ENCODE data around the gene PEX12. TPM values are rescaled to one million over a fixed set of nuclear protein-coding genes. Genes with fewer than 3 reads are reported as not detected.

PEX12 gene
- total RNA-seq, 1 experiment from 2014 or later: 5.2 TPM

- CTCF ChIA-PET: interaction anchor here (0.8 to 2.1 kb wide), 5 partner anchors 8 to 177 kb away, joined by 3 to 12 read pairs (median 4); no protein-coding TSS in a partner anchor
- peak within 1 kb of the TSS; percentile 100 for H3K4me3 Mint-ChIP-seq
- peak; percentile 95 for ATAC-seq
- H3K36me3 Mint-ChIP-seq: peaks cover 4% of the 10 kb centered on the region; the same call in 1 of the 2 replicates
- peak within 1 kb of the TSS; percentile 100 for H3K27ac Mint-ChIP-seq
- peaks cover 12% of the 10 kb centered on the region for H3K27me3 Mint-ChIP-seq (ENCODE audit: low read depth)
- H3K4me1 Mint-ChIP-seq: peaks cover 19% of the 10 kb centered on the region
- DNase-seq (ENCODE audit: low spot score): peak; percentile 96
- no peaks in the 10 kb centered on the region for H3K9me3 Mint-ChIP-seq
- POLR2A ChIA-PET: interaction anchor here (0.5 to 1.5 kb wide), 3 partner anchors 9 to 154 kb away, joined by 3 to 17 read pairs (median 3); partner anchors contain the start of gene PEX12
- TF ChIP-seq ZNF232 (CRISPR knock-in tag; IDR thresholded peaks at IDR 0.05): 0 out of 2 replicates have a peak, but pooled peaks have one; percentile 28
- TF ChIP-seq MAX (CRISPR knock-in tag; IDR thresholded peaks at IDR 0.05): peak; percentile 88
- TF ChIP-seq PREB (CRISPR knock-in tag; IDR thresholded peaks at IDR 0.05; ENCODE audit: borderline replicate concordance): no peak
- TF ChIP-seq OVOL2 (CRISPR knock-in tag; IDR thresholded peaks at IDR 0.05; ENCODE audit: borderline replicate concordance): no peak
- no peak for TF ChIP-seq PRRX2 (CRISPR knock-in tag; IDR thresholded peaks at IDR 0.05)
- 0 out of 2 replicates have a peak, but pooled peaks have one; percentile 41 for TF ChIP-seq E2F5 (CRISPR knock-in tag; IDR thresholded peaks at IDR 0.05)
- no peak for TF ChIP-seq NFE2L1 (CRISPR knock-in tag; IDR thresholded peaks at IDR 0.05)
- TF ChIP-seq AR (CRISPR knock-in tag; IDR thresholded peaks at IDR 0.05): no peak
- 0 out of 2 replicates have a peak, but pooled peaks have one; percentile 30 for TF ChIP-seq ZBTB43 (CRISPR knock-in tag; IDR thresholded peaks at IDR 0.05)
- TF ChIP-seq NR1H2 (CRISPR knock-in tag; IDR thresholded peaks at IDR 0.05): no peak
- no peak; the same call in 1 of the 2 replicates for TF ChIP-seq USF2 (CRISPR knock-in tag; IDR thresholded peaks at IDR 0.05)
- peak; percentile 100 for TF ChIP-seq CREM (CRISPR knock-in tag; IDR thresholded peaks at IDR 0.05)
- peak; percentile 94 for TF ChIP-seq CREB1 (CRISPR knock-in tag; IDR thresholded peaks at IDR 0.05)
- TF ChIP-seq MYBL2 (CRISPR knock-in tag; IDR thresholded peaks at IDR 0.05): peak; percentile 75; the same call in 1 of the 2 replicates
- TF ChIP-seq KAT7 (CRISPR knock-in tag; IDR thresholded peaks at IDR 0.05; ENCODE audit: borderline replicate concordance): no peak; the same call in 1 of the 2 replicates
- TF ChIP-seq IRF2 (CRISPR knock-in tag; IDR thresholded peaks at IDR 0.05; ENCODE audit: borderline replicate concordance, low read depth): no peak
- peak; percentile 98 for TF ChIP-seq ZBTB21 (CRISPR knock-in tag; IDR thresholded peaks at IDR 0.05; ENCODE audit: borderline replicate concordance)
- peak; percentile 69; the same call in 1 of the 2 replicates for TF ChIP-seq FOXP1 (CRISPR knock-in tag; IDR thresholded peaks at IDR 0.05; ENCODE audit: borderline replicate concordance)
- TF ChIP-seq TEAD1 (CRISPR knock-in tag; IDR thresholded peaks at IDR 0.05): peak; percentile 70
- peak; percentile 85; the same call in 1 of the 2 replicates for TF ChIP-seq FOXK1 (CRISPR knock-in tag; IDR thresholded peaks at IDR 0.05)
- 0 out of 2 replicates have a peak, but pooled peaks have one; percentile 72 for TF ChIP-seq ARID4B (CRISPR knock-in tag; IDR thresholded peaks at IDR 0.05; ENCODE audit: borderline replicate concordance)
- TF ChIP-seq TEAD4 (CRISPR knock-in tag; IDR thresholded peaks at IDR 0.05): no peak
These were observed 8.9 kb upstream of the PEX12 start, which contains the start of gene AP2B1 for GRCh38 chr17:35587074-35587961. AP2B1 (plus strand) TSS chr17:35587322; CDS start chr17:35594031, 6,709 bp downstream.
